ENCODE results near the gene TUBA1C. TPM values are rescaled to one million over a fixed set of nuclear protein-coding genes. Genes with fewer than 3 reads are reported as not detected.
A peak's percentile ranks its signal among the peaks of the same experiment; 100 is the strongest.

The TUBA1C gene
- total and polyA plus RNA-seq, 9 of the 15 experiments (the other 6 are each of a cell fraction or from before 2014, with no cell fraction given): 755 to 3,012 (median 914) TPM

GRCh38 chr12:49322708-49323523 lies 58.0 kb downstream of the TUBA1C start, which contains the start of gene TROAP (continued):
- TF ChIP-seq ZNF609 (CRISPR knock-in tag; IDR thresholded peaks at IDR 0.05; ENCODE audit: borderline replicate concordance) (no peak), DEAF1 (CRISPR knock-in tag; IDR thresholded peaks at IDR 0.05) (0 out of 2 replicates have a peak, but pooled peaks have one; percentile 2), GTF2F1 (IDR thresholded peaks at IDR 0.05; ENCODE audit: low read depth, low read length) (no peak; the same call in 1 of the 2 replicates), RNF219 (CRISPR knock-in tag; IDR thresholded peaks at IDR 0.05) (no peak), SMARCB1 (IDR thresholded peaks at IDR 0.05; ENCODE audit: insufficient read length, low read depth) (no peak)

Measured in K562 (cell line).